ENCODE data around the gene GIGYF2. TPM values are rescaled to one million over a fixed set of nuclear protein-coding genes. Genes with fewer than 3 reads are reported as not detected.

GIGYF2 gene
- polyA plus RNA-seq, 1 donor (not counting 4 experiments of a cell fraction or from before 2014, with no cell fraction given), result 35.5 TPM

GRCh38 chr2:232741294-232741693, 44.2 kb downstream of the GIGYF2 start:
- dilution Hi-C loops (cut with MboI; ENCODE audit: extremely low pct_ligation_motif_present, low sequenced_read_pairs), result no loop called here
- H3K27me3 ChIP-seq (ENCODE audit: control insufficient read depth, extremely low read depth, insufficient read depth, low read length), result no peaks in the 10 kb centered on the region
- H3K36me3 ChIP-seq (ENCODE audit: control insufficient read depth in 2 of 2, extremely low read depth in 1 of 2, insufficient read depth in 2 of 2, low read length in 2 of 2), result peaks cover 8 to 9% of the 10 kb centered on the region in 2 experiments
- H3K4me1 ChIP-seq (ENCODE audit: control insufficient read depth, extremely low read depth, insufficient read depth, low read length), result no peaks in the 10 kb centered on the region
- no peak overlapping the region for H3K4me3 ChIP-seq (ENCODE audit: control insufficient read depth in 2 of 3, extremely low read depth in 1 of 3, insufficient read depth in 2 of 3, low read depth in 1 of 3, low read length in 3 of 3)
- FAIRE-seq (no peak), DNase-seq (ENCODE audit: low read depth, low spot score) (no peak)
- H2AFZ ChIP-seq (ENCODE audit: control insufficient read depth, low read length), result no peak overlapping the region
- peaks cover 2% of the 10 kb centered on the region for H3K9me1 ChIP-seq (ENCODE audit: control insufficient read depth, extremely low read depth, insufficient read depth, low read length)
- no peak overlapping the region for H3K9ac ChIP-seq (ENCODE audit: control insufficient read depth, extremely low read depth, insufficient read depth, low read length)
- TF ChIP-seq EZH2 (IDR thresholded peaks at IDR 0.05; ENCODE audit: low read length), result no peak
- no peak for TF ChIP-seq CTCF (optimal IDR thresholded peaks at IDR 0.05 in 1 of 3, IDR thresholded peaks at IDR 0.05 in 1 of 3, conservative IDR thresholded peaks at IDR 0.05 in 1 of 3; ENCODE audit: extremely low read depth in 1 of 3, insufficient read depth in 2 of 3, low read length in 3 of 3)
- no peak overlapping the region for H3K27ac ChIP-seq (ENCODE audit: control insufficient read depth, insufficient read depth, low read length)
- H3K79me2 ChIP-seq (ENCODE audit: control insufficient read depth, insufficient read depth, low read length), result peaks cover 2% of the 10 kb centered on the region
- H4K20me1 ChIP-seq (ENCODE audit: control insufficient read depth, extremely low read depth, insufficient read depth, low read length), result peaks cover 2% of the 10 kb centered on the region
- H3K9me3 ChIP-seq (ENCODE audit: control insufficient read depth, low read depth, low read length), result no peaks in the 10 kb centered on the region
- no peak overlapping the region for H3K4me2 ChIP-seq (ENCODE audit: control insufficient read depth, extremely low read depth, insufficient read depth, low read depth, low read length)

GRCh38 chr2:232741972-232742371, 44.8 kb downstream of the GIGYF2 start:
- no peak overlapping the region for H3K4me2 ChIP-seq (ENCODE audit: control insufficient read depth, extremely low read depth, insufficient read depth, low read depth, low read length)
- H3K36me3 ChIP-seq (ENCODE audit: control insufficient read depth in 2 of 2, extremely low read depth in 1 of 2, insufficient read depth in 2 of 2, low read length in 2 of 2), result peaks cover 6% of the 10 kb centered on the region in 2 experiments
- H3K27ac ChIP-seq (ENCODE audit: control insufficient read depth, insufficient read depth, low read length), result no peak overlapping the region
- H3K79me2 ChIP-seq (ENCODE audit: control insufficient read depth, insufficient read depth, low read length), result peaks cover 2% of the 10 kb centered on the region
- no peak for FAIRE-seq
- dilution Hi-C loops (cut with MboI; ENCODE audit: extremely low pct_ligation_motif_present, low sequenced_read_pairs), result no loop called here
- H3K9me1 ChIP-seq (ENCODE audit: control insufficient read depth, extremely low read depth, insufficient read depth, low read length), result peaks cover 2% of the 10 kb centered on the region
- no peak for TF ChIP-seq EZH2 (IDR thresholded peaks at IDR 0.05; ENCODE audit: low read length)
- TF ChIP-seq CTCF (optimal IDR thresholded peaks at IDR 0.05 in 1 of 3, IDR thresholded peaks at IDR 0.05 in 1 of 3, conservative IDR thresholded peaks at IDR 0.05 in 1 of 3; ENCODE audit: extremely low read depth in 1 of 3, insufficient read depth in 2 of 3, low read length in 3 of 3), result no peak
- H3K4me3 ChIP-seq (ENCODE audit: control insufficient read depth in 2 of 3, extremely low read depth in 1 of 3, insufficient read depth in 2 of 3, low read depth in 1 of 3, low read length in 3 of 3), result no peak overlapping the region
- H3K9ac ChIP-seq (ENCODE audit: control insufficient read depth, extremely low read depth, insufficient read depth, low read length), result no peak overlapping the region
- no peaks in the 10 kb centered on the region for H3K9me3 ChIP-seq (ENCODE audit: control insufficient read depth, low read depth, low read length)
- H3K27me3 ChIP-seq (ENCODE audit: control insufficient read depth, extremely low read depth, insufficient read depth, low read length), result no peaks in the 10 kb centered on the region
- H3K4me1 ChIP-seq (ENCODE audit: control insufficient read depth, extremely low read depth, insufficient read depth, low read length), result no peaks in the 10 kb centered on the region
- H4K20me1 ChIP-seq (ENCODE audit: control insufficient read depth, extremely low read depth, insufficient read depth, low read length), result no peaks in the 10 kb centered on the region
- H2AFZ ChIP-seq (ENCODE audit: control insufficient read depth, low read length), result no peak overlapping the region
- DNase-seq (ENCODE audit: low read depth, low spot score), result no peak
